Measurements from ENCODE around the gene NCOR2. TPM values are rescaled to one million over a fixed set of nuclear protein-coding genes. Genes with fewer than 3 reads are reported as not detected.

The NCOR2 gene
- total RNA-seq, 1 donor from 2014 or later, result 132 TPM

DNA sequence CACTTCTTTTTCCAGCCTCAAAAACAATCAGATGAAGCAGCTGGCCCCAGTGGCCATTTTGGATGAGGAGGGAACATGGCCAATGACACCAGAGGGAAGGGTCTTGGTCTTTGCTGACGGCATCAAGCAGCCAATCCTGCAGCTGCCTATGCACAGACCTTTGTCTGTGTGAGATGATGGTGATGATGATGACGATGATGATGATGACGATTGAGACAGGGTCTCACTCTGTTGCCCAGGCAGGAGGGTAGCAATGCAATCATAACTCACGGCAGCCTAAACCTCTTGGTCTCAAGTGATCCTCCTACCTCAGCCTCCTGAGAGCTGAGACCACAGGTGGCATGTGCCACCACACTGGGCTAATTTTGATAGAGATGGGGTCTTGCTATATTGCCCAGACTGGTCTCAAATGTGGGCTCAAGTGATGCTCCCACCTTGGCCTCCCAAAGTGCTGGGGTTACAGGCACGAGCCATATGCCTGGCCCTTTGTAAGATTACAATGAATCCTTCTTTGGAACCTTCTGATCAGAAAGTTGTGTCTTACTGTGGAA is 26.5 kb upstream of the NCOR2 start:
- Mint-ChIP-seq H3K4me3 (ENCODE audit: unreplicated experiment) (no peak overlapping the region), H3K27me3 (ENCODE audit: unreplicated experiment) (peaks cover 2% of the 10 kb centered on the region), H3K36me3 (ENCODE audit: low read depth, unreplicated experiment) (no peaks in the 10 kb centered on the region), H3K27ac (ENCODE audit: unreplicated experiment) (no peak overlapping the region), H3K9me3 (ENCODE audit: unreplicated experiment) (no peaks in the 10 kb centered on the region), H3K4me1 (ENCODE audit: unreplicated experiment) (no peaks in the 10 kb centered on the region)
- no peak for DNase-seq (ENCODE audit: low spot score)
- TF ChIP-seq, protein P1, sequence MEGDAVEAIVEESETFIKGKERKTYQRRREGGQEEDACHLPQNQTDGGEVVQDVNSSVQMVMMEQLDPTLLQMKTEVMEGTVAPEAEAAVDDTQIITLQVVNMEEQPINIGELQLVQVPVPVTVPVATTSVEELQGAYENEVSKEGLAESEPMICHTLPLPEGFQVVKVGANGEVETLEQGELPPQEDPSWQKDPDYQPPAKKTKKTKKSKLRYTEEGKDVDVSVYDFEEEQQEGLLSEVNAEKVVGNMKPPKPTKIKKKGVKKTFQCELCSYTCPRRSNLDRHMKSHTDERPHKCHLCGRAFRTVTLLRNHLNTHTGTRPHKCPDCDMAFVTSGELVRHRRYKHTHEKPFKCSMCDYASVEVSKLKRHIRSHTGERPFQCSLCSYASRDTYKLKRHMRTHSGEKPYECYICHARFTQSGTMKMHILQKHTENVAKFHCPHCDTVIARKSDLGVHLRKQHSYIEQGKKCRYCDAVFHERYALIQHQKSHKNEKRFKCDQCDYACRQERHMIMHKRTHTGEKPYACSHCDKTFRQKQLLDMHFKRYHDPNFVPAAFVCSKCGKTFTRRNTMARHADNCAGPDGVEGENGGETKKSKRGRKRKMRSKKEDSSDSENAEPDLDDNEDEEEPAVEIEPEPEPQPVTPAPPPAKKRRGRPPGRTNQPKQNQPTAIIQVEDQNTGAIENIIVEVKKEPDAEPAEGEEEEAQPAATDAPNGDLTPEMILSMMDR (IDR thresholded peaks at IDR 0.05; ENCODE audit: unreplicated experiment), result no peak

DNA sequence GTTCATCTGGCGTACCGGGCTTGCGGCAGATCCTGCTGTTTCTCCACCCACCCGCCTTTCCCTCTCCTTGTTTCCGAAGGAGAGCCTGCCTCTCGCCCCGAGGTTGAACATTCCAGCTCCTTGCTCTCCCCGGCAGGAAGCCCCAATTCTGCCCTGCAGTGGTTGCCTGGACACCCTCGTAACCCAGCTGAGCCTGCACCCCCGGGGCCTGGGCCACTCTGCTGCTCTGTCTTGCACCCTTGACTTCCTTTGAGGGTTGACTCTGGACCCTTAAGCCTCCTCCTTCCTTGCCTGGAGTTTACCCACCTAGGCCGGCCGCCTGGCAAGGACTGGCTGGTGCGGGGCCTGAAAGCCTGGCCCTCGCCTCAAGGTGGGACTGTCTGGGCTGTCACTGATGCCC is 25.8 kb upstream of the NCOR2 start:
- Mint-ChIP-seq H3K27me3 (ENCODE audit: unreplicated experiment) (peaks cover 2% of the 10 kb centered on the region), H3K9me3 (ENCODE audit: unreplicated experiment) (no peaks in the 10 kb centered on the region), H3K36me3 (ENCODE audit: low read depth, unreplicated experiment) (no peaks in the 10 kb centered on the region), H3K4me3 (ENCODE audit: unreplicated experiment) (no peak overlapping the region), H3K4me1 (ENCODE audit: unreplicated experiment) (no peaks in the 10 kb centered on the region), H3K27ac (ENCODE audit: unreplicated experiment) (no peak overlapping the region)
- TF ChIP-seq, protein P1 (IDR thresholded peaks at IDR 0.05; ENCODE audit: unreplicated experiment), result no peak
- DNase-seq (ENCODE audit: low spot score), result no peak

DNA sequence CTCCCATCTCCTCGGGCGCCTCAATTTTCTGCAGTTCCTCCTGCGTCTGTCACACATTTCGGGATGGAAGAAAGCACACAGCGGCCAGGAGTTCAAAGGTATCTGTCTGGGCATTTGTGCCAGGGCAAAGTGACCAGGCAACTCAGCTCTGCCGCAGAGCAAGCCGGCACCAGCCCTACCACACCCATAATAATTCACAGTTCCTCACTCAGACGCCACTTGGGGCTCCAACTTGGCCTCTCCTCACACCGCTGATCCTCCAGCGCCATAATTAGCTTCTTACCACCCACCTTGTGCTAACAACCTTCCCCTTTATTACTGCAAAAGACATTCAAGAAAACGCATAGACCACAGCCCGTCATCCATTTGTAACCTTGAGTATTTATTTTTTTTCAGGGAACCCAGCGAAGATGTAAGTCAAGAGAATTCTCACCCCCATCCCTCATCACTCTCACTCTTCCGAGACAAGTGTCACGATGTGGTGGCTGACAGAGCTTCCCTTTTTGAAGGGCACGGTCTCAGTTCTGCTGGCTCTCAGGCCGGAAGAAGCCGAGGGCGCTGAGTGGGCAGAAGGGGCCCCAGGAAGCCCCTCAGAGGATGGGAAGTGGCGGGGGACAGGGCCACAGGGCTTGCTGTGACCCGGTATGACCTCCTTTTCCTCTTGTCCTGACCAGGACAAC is 25.2 kb upstream of the NCOR2 start:
- DNase-seq (ENCODE audit: low spot score), result no peak
- Mint-ChIP-seq H3K4me1 (ENCODE audit: unreplicated experiment) (no peaks in the 10 kb centered on the region), H3K27ac (ENCODE audit: unreplicated experiment) (no peak overlapping the region), H3K27me3 (ENCODE audit: unreplicated experiment) (peaks cover 2% of the 10 kb centered on the region), H3K36me3 (ENCODE audit: low read depth, unreplicated experiment) (no peaks in the 10 kb centered on the region), H3K4me3 (ENCODE audit: unreplicated experiment) (no peak overlapping the region), H3K9me3 (ENCODE audit: unreplicated experiment) (no peaks in the 10 kb centered on the region)
- TF ChIP-seq, protein P1 (IDR thresholded peaks at IDR 0.05; ENCODE audit: unreplicated experiment), result no peak

DNA sequence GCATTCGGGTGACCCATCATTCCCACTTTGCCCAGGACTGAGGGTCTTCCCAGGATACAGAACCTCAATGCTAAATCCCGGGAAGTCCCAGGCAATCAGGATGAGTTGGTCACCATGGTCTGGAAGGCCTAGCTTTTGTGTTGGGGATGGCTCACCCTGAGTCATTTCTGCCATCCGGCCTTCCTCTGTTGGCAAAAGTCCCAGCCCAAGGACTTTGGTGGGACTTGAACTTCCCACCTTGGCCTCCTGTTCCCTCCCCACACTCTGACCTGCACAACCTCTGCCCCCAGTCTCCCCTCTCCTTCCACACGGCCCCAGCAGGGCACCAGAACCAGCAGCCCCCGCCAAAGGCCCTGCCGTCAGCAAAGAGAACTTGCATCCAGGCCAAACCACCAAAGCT is 24.6 kb upstream of the NCOR2 start:
- Mint-ChIP-seq H3K27ac (ENCODE audit: unreplicated experiment) (no peak overlapping the region), H3K27me3 (ENCODE audit: unreplicated experiment) (peaks cover 2% of the 10 kb centered on the region), H3K9me3 (ENCODE audit: unreplicated experiment) (no peaks in the 10 kb centered on the region), H3K36me3 (ENCODE audit: low read depth, unreplicated experiment) (no peaks in the 10 kb centered on the region), H3K4me1 (ENCODE audit: unreplicated experiment) (no peaks in the 10 kb centered on the region), H3K4me3 (ENCODE audit: unreplicated experiment) (no peak overlapping the region)
- no peak for DNase-seq (ENCODE audit: low spot score)
- TF ChIP-seq, protein P1 (IDR thresholded peaks at IDR 0.05; ENCODE audit: unreplicated experiment), result no peak

DNA sequence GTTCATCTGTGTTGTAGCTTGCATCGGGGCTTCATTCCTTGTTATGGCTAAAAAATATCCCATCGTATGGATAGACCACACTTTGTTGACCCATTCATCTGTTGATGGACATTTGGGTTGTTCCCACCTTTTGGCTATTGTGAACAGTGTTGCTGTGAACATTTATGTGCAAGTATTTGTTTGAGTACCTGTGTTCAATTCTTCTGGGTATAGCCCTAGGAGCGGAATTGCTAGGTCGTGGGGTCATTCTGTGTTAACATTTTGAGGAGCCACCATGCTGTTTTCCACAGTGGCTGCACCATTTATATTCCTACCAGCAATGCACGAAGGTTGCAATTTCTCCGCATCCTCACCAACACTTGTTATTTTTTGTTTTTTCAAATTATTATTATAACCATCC is 23.0 kb upstream of the NCOR2 start:
- H3K36me3 Mint-ChIP-seq (ENCODE audit: low read depth, unreplicated experiment), result no peaks in the 10 kb centered on the region
- H3K27me3 Mint-ChIP-seq (ENCODE audit: unreplicated experiment), result no peaks in the 10 kb centered on the region
- no peak for DNase-seq (ENCODE audit: low spot score)
- TF ChIP-seq, protein P1 (IDR thresholded peaks at IDR 0.05; ENCODE audit: unreplicated experiment), result no peak
- no peak overlapping the region for H3K27ac Mint-ChIP-seq (ENCODE audit: unreplicated experiment)
- no peaks in the 10 kb centered on the region for H3K4me1 Mint-ChIP-seq (ENCODE audit: unreplicated experiment)
- no peaks in the 10 kb centered on the region for H3K9me3 Mint-ChIP-seq (ENCODE audit: unreplicated experiment)
- H3K4me3 Mint-ChIP-seq (ENCODE audit: unreplicated experiment), result no peak overlapping the region

Measured in endothelial cell (in vitro differentiated cells).